GM19397 (cell line): ENCODE measurements around the gene CLPTM1L.

Source experiments
- ATAC-seq: cut with Tn5 transposase; IDR thresholded peaks from one replicate; pipeline ENCODE4 v1.9.1; 2021; ENCODE audit warnings: mild to moderate bottlenecking, moderate library complexity; ENCODE audit not compliant: unreplicated experiment

CLPTM1L gene

GRCh38 chr5:1317921-1318565, 26.9 kb downstream of the CLPTM1L start:
- no peak for ATAC-seq

- no peak for ATAC-seq
Measured at GRCh38 chr5:1316588-1317340, 28.1 kb downstream of the CLPTM1L start.

GRCh38 chr5:1315709-1316587, 29.0 kb downstream of the CLPTM1L start:
- ATAC-seq: peak; percentile 49

GRCh38 chr5:1315018-1315708, 29.7 kb downstream of the CLPTM1L start:
- ATAC-seq: no peak

GRCh38 chr5:1314564-1314982, 30.3 kb downstream of the CLPTM1L start:
- ATAC-seq: no peak

- ATAC-seq: peak; percentile 72
Measured at GRCh38 chr5:1312993-1313833, 31.7 kb downstream of the CLPTM1L start.

GRCh38 chr5:1312206-1312605, 32.7 kb downstream of the CLPTM1L start:
- no peak for ATAC-seq

- ATAC-seq: no peak
Measured at GRCh38 chr5:1311439-1312055, 33.4 kb downstream of the CLPTM1L start.

- no peak for ATAC-seq
Measured at GRCh38 chr5:1310118-1310517, 34.8 kb downstream of the CLPTM1L start.

- ATAC-seq: no peak
Measured at GRCh38 chr5:1304033-1304432, 40.9 kb downstream of the CLPTM1L start.

- ATAC-seq: no peak
Measured at GRCh38 chr5:1302258-1302657, 42.6 kb downstream of the CLPTM1L start.

GRCh38 chr5:1300581-1301083, 44.3 kb downstream of the CLPTM1L start:
- no peak for ATAC-seq

- no peak for ATAC-seq
Measured at GRCh38 chr5:1299961-1300360, 44.9 kb downstream of the CLPTM1L start.

- no peak for ATAC-seq
Measured at GRCh38 chr5:1299511-1299850, 45.4 kb downstream of the CLPTM1L start.

- no peak for ATAC-seq
Measured at GRCh38 chr5:1298723-1299510, 46.0 kb downstream of the CLPTM1L start.

GRCh38 chr5:1298067-1298551, 46.8 kb downstream of the CLPTM1L start:
- no peak for ATAC-seq

GRCh38 chr5:1297243-1297642, 47.7 kb downstream of the CLPTM1L start:
- ATAC-seq: no peak

- no peak for ATAC-seq
Measured at GRCh38 chr5:1295650-1296037, 49.3 kb downstream of the CLPTM1L start.
